Stimulated activated CD4-positive, alpha-beta T cell treated with anti-CD3 and anti-CD28 coated beads, Interleukin-4, amount 100 ng/mL, for 4 hours (primary cell): ENCODE results near the gene MXI1.
A peak's percentile ranks its signal among the peaks of the same experiment; 100 is the strongest.
"Not testable (repeated sequence)": the region's sequence is repeated elsewhere in the genome, so short reads cannot be mapped to it uniquely, and the experiment has no call there.

Experiments
- DNase-seq, 2 experiments: peaks; one replicate each; pipeline ENCODE4 v3.0.0-alpha.2; 2020

Gene MXI1

GRCh38 chr10:110184398-110184797 lies 23.0 kb upstream of the MXI1 start:
- no peak for DNase-seq

- not testable (repeated sequence) for DNase-seq
Measured at GRCh38 chr10:110185646-110186182, 21.7 kb upstream of the MXI1 start.

GRCh38 chr10:110190170-110190569 lies 17.2 kb upstream of the MXI1 start:
- no peak for DNase-seq

GRCh38 chr10:110192552-110192951 lies 14.9 kb upstream of the MXI1 start:
- DNase-seq: no peak

GRCh38 chr10:110200503-110200902 lies 6.9 kb upstream of the MXI1 start:
- no peak for DNase-seq

- DNase-seq: not testable (repeated sequence)
Measured at GRCh38 chr10:110201046-110201445, 6.4 kb upstream of the MXI1 start.

GRCh38 chr10:110203500-110204455 lies 3.6 kb upstream of the MXI1 start:
- DNase-seq: no peak

GRCh38 chr10:110205051-110205675 lies 2.2 kb upstream of the MXI1 start:
- no peak for DNase-seq

GRCh38 chr10:110207805-110208613 lies 604 bp downstream of the MXI1 start:
- DNase-seq: peak; percentile 22 to 26

GRCh38 chr10:110208614-110209453 lies 1.4 kb downstream of the MXI1 start:
- DNase-seq: peak; percentile 27 to 30

GRCh38 chr10:110209454-110209925 lies 2.1 kb downstream of the MXI1 start:
- peak; percentile 47 to 57 for DNase-seq

GRCh38 chr10:110209926-110210673 lies 2.7 kb downstream of the MXI1 start:
- peak; percentile 40 to 51 for DNase-seq

GRCh38 chr10:110210674-110211464 lies 3.5 kb downstream of the MXI1 start:
- DNase-seq: peak; percentile 86 to 91

- DNase-seq: no peak
Measured at GRCh38 chr10:110211465-110211843, 4.0 kb downstream of the MXI1 start.

GRCh38 chr10:110212119-110213006 lies 5.0 kb downstream of the MXI1 start:
- DNase-seq: peak in 1 of 2 experiments; percentile 32

GRCh38 chr10:110214371-110214826 lies 7.0 kb downstream of the MXI1 start:
- no peak for DNase-seq

- DNase-seq: no peak
Measured at GRCh38 chr10:110215286-110216170, 8.1 kb downstream of the MXI1 start.

- DNase-seq: no peak
Measured at GRCh38 chr10:110216240-110216639, 8.8 kb downstream of the MXI1 start.
